ENCODE measurements around the gene INHA.

- TF ChIP-seq CTCF (IDR thresholded peaks at IDR 0.05) (no peak), POLR2A (IDR thresholded peaks at IDR 0.05; ENCODE audit: low read depth) (no peak)
Measured at GRCh38 chr2:219554350-219554749, 17.8 kb upstream of the INHA start.

Measured in esophagus muscularis mucosa (tissue), 3 donors.